Mesangial cell (primary cell): ENCODE data around the gene ZYG11A. TPM values are rescaled to one million over a fixed set of nuclear protein-coding genes. Genes with fewer than 3 reads are reported as not detected.

Source experiments
- total RNA-seq: library from RNA; depleted of rRNA; stranded (reverse); fragments of >200 nt; gene quantifications from 2 replicates; pipeline ENCODE4 v1.2.3, GENCODE V29; 2015

The ZYG11A gene
- 0.25 and 2.3 TPM in 2 replicates for total RNA-seq

GRCh38 chr1:52842643-52843310, at the start of gene ZYG11A:
Gene ZYG11A, plus strand, starts transcription at chr1:52842760. Its CDS starts 124 bp downstream, at chr1:52842884.

GRCh38 chr1:52927212-52928014, 84.9 kb downstream of the ZYG11A start, which contains the start of gene SCP2:
Gene SCP2, plus strand, starts transcription at chr1:52927276. Its CDS starts 121 bp downstream, at chr1:52927397.

Other genes with a start within 250 kb of the ZYG11A start
- 55.1 and 59.7 TPM in 2 replicates for gene GPX7, start 240.4 kb upstream of the ZYG11A start, total RNA-seq
- gene SHISAL2A, start 209.6 kb upstream of the ZYG11A start, total RNA-seq = not detected in 2 replicates
- gene COA7, start 144.4 kb upstream of the ZYG11A start, total RNA-seq = 8.0 and 12.3 TPM in 2 replicates
- 20.2 and 23.2 TPM in 2 replicates for gene ZYG11B, start 116.3 kb upstream of the ZYG11A start, total RNA-seq
- gene ECHDC2, start 79.0 kb downstream of the ZYG11A start, total RNA-seq = 18.4 and 50.1 TPM in 2 replicates
- 34.2 and 45.8 TPM in 2 replicates for gene SCP2, start 84.5 kb downstream of the ZYG11A start, total RNA-seq
- gene PODN, start 219.5 kb downstream of the ZYG11A start, total RNA-seq = 0.13 TPM in 1 of 2 replicates, not detected in the other